ENCODE measurements around the gene XAF1. TPM values are rescaled to one million over a fixed set of nuclear protein-coding genes. Genes with fewer than 3 reads are reported as not detected.
A peak's percentile ranks its signal among the peaks of the same experiment; 100 is the strongest.
"Not testable (repeated sequence)": the region's sequence is repeated elsewhere in the genome, so short reads cannot be mapped to it uniquely, and the experiment has no call there.

Gene XAF1
- polyA plus RNA-seq, 3 donors = 5.5 to 32.6 (median 9.8) TPM

- DNase-seq (ENCODE audit: extremely low read depth in 1 of 11, low read depth in 9 of 11, low spot score in 4 of 11) = no peak
Measured at GRCh38 chr17:6749519-6749918, 6.3 kb upstream of the XAF1 start.

DNA sequence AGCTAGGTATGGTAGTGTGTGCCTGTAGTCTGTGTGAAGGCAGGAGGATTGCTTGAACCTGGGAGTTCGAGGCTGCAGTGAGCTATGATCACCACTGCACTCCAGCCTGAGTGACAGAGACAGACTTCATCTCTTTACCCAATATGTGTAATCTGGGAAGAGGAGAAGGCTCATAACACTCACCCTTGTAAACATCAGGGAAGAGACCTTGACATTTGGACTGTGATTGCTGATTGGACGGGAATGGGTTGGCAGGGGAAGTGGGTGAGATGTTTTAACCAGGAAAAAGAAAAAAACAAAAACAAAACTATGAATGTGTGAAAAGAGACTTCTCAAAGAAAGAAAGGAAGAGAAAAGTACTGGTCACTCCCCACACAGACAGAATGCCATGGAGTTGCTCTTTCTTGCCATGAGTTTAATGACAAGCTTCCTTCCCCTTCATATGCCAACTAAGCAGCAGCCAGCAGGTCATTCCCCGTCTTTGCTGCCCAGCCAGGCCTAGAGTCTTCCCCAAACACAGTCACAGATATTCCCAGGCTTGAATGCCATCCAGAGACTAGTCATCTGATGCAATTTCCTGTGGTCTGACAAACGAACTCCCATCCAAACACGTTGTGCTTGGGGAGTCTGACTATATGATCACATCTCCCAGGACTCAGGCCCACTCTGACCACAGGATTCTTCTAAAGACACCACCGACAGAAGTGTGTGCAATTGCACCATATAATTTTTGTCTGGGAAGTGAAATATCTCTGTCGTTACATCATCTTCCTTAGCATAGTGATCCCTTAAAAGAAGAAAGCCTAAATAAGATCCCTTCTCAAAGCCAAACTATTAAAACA, 3.6 kb upstream of the XAF1 start:
- no peak for DNase-seq (ENCODE audit: extremely low read depth in 1 of 11, low read depth in 9 of 11, low spot score in 4 of 11)

DNA sequence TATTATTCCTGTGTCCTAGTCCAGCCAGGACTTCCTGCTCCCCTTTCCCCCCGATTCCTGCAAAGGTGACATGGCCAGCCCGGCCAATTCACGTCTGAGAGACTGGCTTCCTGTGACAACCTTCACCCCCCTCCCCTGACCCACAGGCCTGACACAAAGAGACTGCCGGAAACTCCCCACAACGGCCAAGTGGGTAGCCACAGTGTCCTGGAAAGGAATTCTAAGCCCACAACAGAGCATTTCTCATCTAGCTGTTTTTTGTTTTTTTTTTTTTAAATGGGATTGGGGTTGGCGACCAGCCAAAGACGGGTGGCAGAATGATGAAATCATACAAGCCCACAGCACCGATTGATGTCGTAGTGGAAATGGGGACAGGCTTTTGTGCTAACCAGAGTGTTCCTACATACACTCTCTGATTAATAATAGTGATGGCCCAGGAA, 2.8 kb upstream of the XAF1 start:
- DNase-seq (ENCODE audit: extremely low read depth in 1 of 11, low read depth in 9 of 11, low spot score in 4 of 11) = peak in 3 of 11 donors; percentile 23 to 43 (median 30)

DNA sequence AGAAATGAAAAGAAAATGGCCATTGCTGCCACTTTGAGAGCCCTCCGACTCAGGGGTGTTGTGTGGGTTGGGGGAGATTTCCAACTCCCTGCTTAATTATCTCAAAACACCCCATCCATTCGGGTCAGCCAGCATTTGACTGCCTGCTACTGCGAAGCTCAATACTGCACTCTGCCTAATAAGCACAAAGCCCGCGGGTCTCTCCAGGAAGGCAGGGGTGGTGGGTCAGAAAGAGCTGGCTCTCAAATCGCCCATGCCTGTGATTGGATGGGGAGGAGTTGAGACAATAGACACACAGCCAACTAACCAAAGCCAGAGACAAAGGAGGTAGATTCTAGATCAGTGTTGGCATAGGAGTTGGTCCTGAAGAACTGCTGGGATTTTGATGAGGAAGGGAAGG, 2.3 kb upstream of the XAF1 start:
- no peak for DNase-seq (ENCODE audit: extremely low read depth in 1 of 11, low read depth in 9 of 11, low spot score in 4 of 11)

- DNase-seq (ENCODE audit: extremely low read depth in 1 of 11, low read depth in 9 of 11, low spot score in 4 of 11) = no peak
Measured at GRCh38 chr17:6755281-6755680, 565 bp upstream of the XAF1 start.

GRCh38 chr17:6756425-6757031, 682 bp downstream of the XAF1 start:
- no peak for DNase-seq (ENCODE audit: extremely low read depth in 1 of 11, low read depth in 9 of 11, low spot score in 4 of 11)

- no peak for DNase-seq (ENCODE audit: extremely low read depth in 1 of 11, low read depth in 9 of 11, low spot score in 4 of 11)
Measured at GRCh38 chr17:6757747-6758146, 1.9 kb downstream of the XAF1 start.

DNA sequence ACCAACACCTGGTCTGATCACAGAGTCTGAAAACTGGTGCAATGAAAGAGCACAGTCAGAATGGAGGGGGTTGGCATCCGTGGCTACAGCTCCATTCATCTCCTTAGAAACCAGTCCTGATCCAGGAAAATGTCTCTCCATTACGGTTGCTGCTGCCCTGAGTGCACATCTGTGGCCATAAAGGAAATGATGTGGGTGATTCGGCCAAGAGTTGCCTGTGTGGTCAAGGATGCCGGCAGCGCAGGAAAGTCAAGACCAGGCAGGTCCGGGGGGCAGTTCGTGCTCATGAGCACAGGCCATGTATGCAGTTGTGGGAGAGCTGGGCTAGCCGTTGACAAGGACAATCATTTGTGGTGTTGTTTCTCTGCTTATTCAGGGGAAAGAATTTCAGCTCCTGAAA, 5.9 kb downstream of the XAF1 start:
- no peak for DNase-seq (ENCODE audit: extremely low read depth in 1 of 11, low read depth in 9 of 11, low spot score in 4 of 11)

DNA sequence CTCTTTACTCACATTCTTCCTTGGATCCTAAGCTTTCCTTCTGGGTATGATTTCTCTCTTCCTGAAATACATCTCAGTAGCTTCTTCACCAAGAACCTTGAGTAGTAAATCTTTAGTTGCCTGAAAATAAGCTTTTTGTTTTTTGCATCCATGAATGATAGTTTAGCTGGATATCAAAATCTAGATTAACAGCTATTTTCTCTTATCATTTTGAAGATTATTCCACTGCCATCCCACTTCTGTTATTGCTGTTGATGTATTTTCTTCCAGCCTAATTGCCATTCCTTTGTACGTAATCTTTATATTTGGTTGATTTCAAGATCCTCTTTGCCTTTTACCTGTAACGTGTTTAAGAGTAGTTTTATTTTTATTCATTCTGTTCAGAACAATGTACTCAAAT, 12.6 kb downstream of the XAF1 start:
- no peak for DNase-seq (ENCODE audit: extremely low read depth in 1 of 11, low read depth in 9 of 11, low spot score in 4 of 11)

DNA sequence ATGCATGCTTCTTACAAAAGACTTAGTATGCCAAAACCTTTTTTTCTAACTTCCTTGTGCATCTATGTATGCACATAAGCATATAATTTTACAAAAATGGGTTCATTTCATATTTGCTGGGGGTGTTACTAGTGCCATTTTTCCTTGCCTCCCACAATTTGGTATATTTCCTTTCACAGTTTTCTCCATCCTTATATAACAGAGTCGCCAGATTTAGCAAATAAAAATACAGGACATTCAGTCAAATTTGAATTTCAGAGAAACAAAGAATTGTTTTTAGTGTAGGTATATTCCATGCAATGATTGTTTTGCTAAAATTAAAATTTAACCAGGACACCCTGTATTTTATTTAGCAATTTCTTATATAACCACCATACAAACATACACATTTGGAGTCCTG, 16.2 kb downstream of the XAF1 start:
- no peak for DNase-seq (ENCODE audit: extremely low read depth in 1 of 11, low read depth in 9 of 11, low spot score in 4 of 11)

DNA sequence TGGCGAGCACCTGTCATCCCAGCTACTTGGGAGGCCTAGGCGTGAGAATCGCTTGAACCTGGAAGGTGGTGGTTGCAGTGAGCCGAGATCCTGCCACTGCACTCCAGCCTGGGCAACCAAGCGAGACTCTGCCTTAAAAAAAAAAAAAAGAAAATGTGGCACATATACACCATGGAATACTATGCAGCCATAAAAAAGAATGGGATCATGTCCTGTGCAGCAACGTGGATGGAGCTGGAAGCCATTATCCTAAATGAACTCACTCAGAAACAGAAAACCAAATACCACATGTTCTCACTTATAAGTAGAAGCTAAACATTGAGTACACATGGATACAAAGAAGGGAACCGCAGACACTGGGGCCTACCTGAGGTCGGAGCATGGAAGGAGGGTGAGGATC, 19.1 kb downstream of the XAF1 start:
- DNase-seq (ENCODE audit: extremely low read depth in 1 of 11, low read depth in 9 of 11, low spot score in 4 of 11) = not testable (repeated sequence)

DNA sequence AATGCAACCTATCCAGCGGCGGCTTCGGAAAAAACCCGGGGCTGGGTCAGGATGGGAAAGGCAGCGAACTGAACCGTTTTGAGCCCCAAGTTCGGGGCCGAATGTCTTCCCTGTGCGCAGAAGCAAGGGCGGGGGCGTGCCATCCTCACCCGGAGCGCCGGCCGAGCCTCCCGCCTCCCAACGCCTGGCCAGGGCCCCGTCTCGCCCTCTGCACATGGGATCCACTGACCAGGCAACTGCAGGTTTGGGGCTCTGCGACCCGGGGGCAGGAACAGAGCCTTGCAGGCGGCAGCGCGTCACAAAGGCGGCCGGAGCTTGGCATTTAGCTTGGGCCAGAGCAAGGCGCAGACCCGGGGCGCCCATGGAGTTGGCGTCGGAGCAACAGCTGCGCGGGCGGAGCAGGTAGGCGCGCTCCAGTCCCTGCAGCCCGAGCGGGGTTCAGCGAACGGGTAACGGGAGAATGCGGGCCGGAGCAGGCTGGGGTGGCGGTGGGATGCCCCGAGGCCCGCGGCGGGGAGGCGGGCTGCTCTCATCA, 20.1 kb downstream of the XAF1 start, which contains the start of gene FBXO39:
Gene FBXO39, plus strand, starts transcription at position 345 of the 535 bp plus-strand sequence. CDS start 3,654 bp downstream, outside the sequence.
- DNase-seq (ENCODE audit: extremely low read depth in 1 of 11, low read depth in 9 of 11, low spot score in 4 of 11) = no peak

DNA sequence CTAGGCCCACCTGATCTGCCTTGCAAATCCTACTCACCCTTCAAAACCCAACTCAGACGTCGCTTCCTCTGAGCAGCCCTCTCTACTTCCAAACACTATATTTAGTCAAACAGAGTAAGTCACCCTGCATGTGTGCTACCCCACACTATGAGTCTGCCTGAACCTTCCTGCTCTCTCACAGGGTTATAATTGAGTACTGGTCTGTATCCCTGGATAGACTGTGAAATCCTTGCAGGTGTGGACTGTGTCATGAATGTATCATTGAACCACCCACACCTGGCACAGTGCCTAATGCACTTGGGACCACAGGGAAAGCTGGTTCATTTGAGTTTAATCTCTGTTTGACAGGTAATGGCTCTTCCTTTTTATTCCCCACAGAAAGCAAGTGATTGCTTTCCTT, 23.6 kb downstream of the XAF1 start:
- DNase-seq (ENCODE audit: extremely low read depth in 1 of 11, low read depth in 9 of 11, low spot score in 4 of 11) = no peak

GRCh38 chr17:6780001-6780400, 24.2 kb downstream of the XAF1 start:
- no peak for DNase-seq (ENCODE audit: extremely low read depth in 1 of 11, low read depth in 9 of 11, low spot score in 4 of 11)

- no peak for DNase-seq (ENCODE audit: extremely low read depth in 1 of 11, low read depth in 9 of 11, low spot score in 4 of 11)
Measured at GRCh38 chr17:6780886-6781285, 25.0 kb downstream of the XAF1 start.

- no peak for DNase-seq (ENCODE audit: extremely low read depth in 1 of 11, low read depth in 9 of 11, low spot score in 4 of 11)
Measured at GRCh38 chr17:6782244-6782643, 26.4 kb downstream of the XAF1 start.

DNA sequence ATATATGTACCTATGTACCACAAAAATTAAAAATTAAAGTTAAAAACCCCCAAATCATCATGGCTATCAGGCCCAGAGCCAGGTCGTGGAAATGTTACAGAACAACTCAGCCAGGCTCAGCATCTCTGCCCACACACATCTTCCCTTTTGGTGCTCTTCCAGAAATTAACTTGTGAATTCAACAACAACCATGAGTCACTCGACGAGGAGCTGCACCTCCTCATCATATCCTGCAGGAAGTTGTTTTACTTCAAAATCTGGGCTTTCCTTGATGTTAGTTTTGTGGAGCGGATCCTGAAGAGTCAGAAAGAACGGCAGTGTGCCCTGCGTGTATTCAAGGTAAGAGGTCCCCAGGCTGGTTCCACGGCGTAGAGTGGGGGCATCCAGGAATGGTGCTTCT, 30.8 kb downstream of the XAF1 start:
- DNase-seq (ENCODE audit: extremely low read depth in 1 of 11, low read depth in 9 of 11, low spot score in 4 of 11) = no peak

DNA sequence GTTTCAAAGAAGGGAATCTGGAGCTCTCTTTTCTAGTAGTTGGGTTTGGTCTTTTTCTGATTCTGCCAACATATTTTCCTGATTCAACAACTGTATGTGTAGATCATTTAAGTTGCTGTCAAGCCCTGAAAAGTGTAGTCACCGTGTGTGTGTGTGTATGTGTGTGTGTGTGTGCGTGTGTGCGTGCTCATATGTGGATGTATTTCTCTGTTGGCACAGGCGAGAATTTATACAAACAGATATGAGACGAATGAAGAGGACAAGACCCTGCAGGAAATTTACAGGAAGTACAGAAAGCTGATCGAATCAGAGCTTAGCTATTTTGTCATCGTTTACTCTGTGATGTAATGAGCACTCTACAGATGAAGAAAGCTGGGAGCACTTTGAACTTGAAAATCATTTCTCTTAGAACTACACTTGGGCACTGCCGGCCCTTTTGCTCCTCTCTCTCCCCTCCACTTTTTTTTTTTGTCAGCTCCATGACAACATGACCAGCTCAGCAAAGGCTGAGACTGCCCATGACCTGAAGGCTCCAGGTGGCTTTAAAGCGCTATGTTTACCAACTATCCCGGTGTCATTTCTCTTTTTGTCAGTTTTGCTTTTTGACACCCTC, 31.3 kb downstream of the XAF1 start:
- DNase-seq (ENCODE audit: extremely low read depth in 1 of 11, low read depth in 9 of 11, low spot score in 4 of 11) = no peak

DNA sequence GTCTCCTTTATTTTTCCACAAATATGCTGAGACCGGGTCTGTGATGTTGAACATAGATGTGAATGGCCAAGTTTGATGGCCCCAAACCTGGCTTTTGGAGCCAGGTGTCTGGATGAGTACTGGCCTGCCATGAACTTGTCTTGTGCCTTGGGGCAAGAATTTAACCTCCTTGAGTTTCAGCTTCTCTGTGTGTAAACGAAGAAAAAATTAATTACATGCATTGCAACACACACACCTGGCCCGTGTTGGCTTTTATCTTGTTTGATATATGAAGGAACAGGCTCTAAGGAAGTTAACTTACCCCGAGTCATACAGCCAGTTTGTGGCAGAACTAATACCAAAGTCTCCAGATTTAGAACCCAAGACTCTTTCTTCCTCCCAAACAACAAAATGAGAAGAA, 33.3 kb downstream of the XAF1 start:
- DNase-seq (ENCODE audit: extremely low read depth in 1 of 11, low read depth in 9 of 11, low spot score in 4 of 11) = no peak
